Activated B cell treated with CpG ODN at 0.5 μM for 24 hours (primary cell): ENCODE results near the gene NT5C3A. TPM values are rescaled to one million over a fixed set of nuclear protein-coding genes. Genes with fewer than 3 reads are reported as not detected.
"Not testable (repeated sequence)": the region's sequence is repeated elsewhere in the genome, so short reads cannot be mapped to it uniquely, and the experiment has no call there.

Experiments
- ATAC-seq: fragments of 200-7000 bp; cut with Tn5 transposase; one replicate; pipeline ENCODE4 v1.10.0; 2021; ENCODE audit warnings: low read depth, mild to moderate bottlenecking, moderate library complexity
- CTCF ChIA-PET: fragments of 350-600 bp; sonication (Branson Sonifier 250); formaldehyde crosslinking; loops from one replicate; lab custom pipeline; 2021; ENCODE audit warnings: antibody characterized with exemption; lab: Charles Lee
- POLR2A ChIA-PET: fragments of 350-600 bp; sonication (Branson Sonifier 250); formaldehyde crosslinking; loops from one replicate; lab custom pipeline; 2021; ENCODE audit warnings: antibody characterized with exemption; lab: Charles Lee
- DNase-seq: peaks from one replicate; pipeline ENCODE4 v3.0.0; 2022
- H3K27ac Mint-ChIP-seq: one replicate; pipeline ENCODE4 v1.8.0; 2020; ENCODE audit warnings: mixed read lengths
- H3K27me3 Mint-ChIP-seq: one replicate; pipeline ENCODE4 v1.8.0; 2021; ENCODE audit warnings: mixed read lengths
- H3K36me3 Mint-ChIP-seq: one replicate; pipeline ENCODE4 v1.8.0; 2021; ENCODE audit warnings: low read depth, mixed read lengths
- H3K4me1 Mint-ChIP-seq: one replicate; pipeline ENCODE4 v1.8.0; 2021; ENCODE audit warnings: mixed read lengths
- H3K4me3 Mint-ChIP-seq: one replicate; pipeline ENCODE4 v1.8.0; 2020; ENCODE audit warnings: mild to moderate bottlenecking, mixed read lengths
- H3K9me3 Mint-ChIP-seq: one replicate; pipeline ENCODE4 v1.8.0; 2020; ENCODE audit warnings: mixed read lengths
- intact Hi-C: fragments of 100-400 bp; cut with micrococcal nuclease; formaldehyde crosslinking; loops from one replicate; pipeline ENCODE4 v1.15.1; 2024
- total RNA-seq: library from RNA; stranded (reverse); gene quantifications from 2 replicates; pipeline ENCODE4 v1.2.3, GENCODE V29; 2022

NT5C3A gene
- total RNA-seq, 1 donor from 2014 or later: 40.7 TPM

- H3K36me3 Mint-ChIP-seq, H3K27ac Mint-ChIP-seq, H3K27me3 Mint-ChIP-seq, CTCF ChIA-PET, DNase-seq, H3K9me3 Mint-ChIP-seq, intact Hi-C loops, H3K4me3 Mint-ChIP-seq, ATAC-seq, POLR2A ChIA-PET: not testable (repeated sequence)
- H3K4me1 Mint-ChIP-seq: peaks cover 11% of the 10 kb centered on the region
Observed at GRCh38 chr7:32991975-32992700, 70.4 kb downstream of the NT5C3A start.

GRCh38 chr7:32991068-32991585 is 71.4 kb downstream of the NT5C3A start:
- H3K27me3 Mint-ChIP-seq, DNase-seq, intact Hi-C loops, H3K4me3 Mint-ChIP-seq, ATAC-seq, H3K9me3 Mint-ChIP-seq, H3K36me3 Mint-ChIP-seq, POLR2A ChIA-PET, H3K27ac Mint-ChIP-seq, CTCF ChIA-PET: not testable (repeated sequence)
- peaks cover 11% of the 10 kb centered on the region for H3K4me1 Mint-ChIP-seq

- DNase-seq, H3K27ac Mint-ChIP-seq, H3K9me3 Mint-ChIP-seq, H3K36me3 Mint-ChIP-seq, H3K4me3 Mint-ChIP-seq, POLR2A ChIA-PET, intact Hi-C loops, ATAC-seq, H3K27me3 Mint-ChIP-seq, CTCF ChIA-PET: not testable (repeated sequence)
- peaks cover 11% of the 10 kb centered on the region for H3K4me1 Mint-ChIP-seq
Observed at GRCh38 chr7:32988148-32988547, 74.4 kb downstream of the NT5C3A start.

GRCh38 chr7:32979902-32980301 is 82.7 kb downstream of the NT5C3A start:
- H3K9me3 Mint-ChIP-seq, H3K4me3 Mint-ChIP-seq, H3K4me1 Mint-ChIP-seq, H3K27me3 Mint-ChIP-seq, DNase-seq, H3K36me3 Mint-ChIP-seq, ATAC-seq, CTCF ChIA-PET, intact Hi-C loops, POLR2A ChIA-PET, H3K27ac Mint-ChIP-seq: not testable (repeated sequence)

- ATAC-seq, CTCF ChIA-PET, H3K27me3 Mint-ChIP-seq, H3K4me1 Mint-ChIP-seq, POLR2A ChIA-PET, intact Hi-C loops, H3K9me3 Mint-ChIP-seq, H3K4me3 Mint-ChIP-seq, H3K27ac Mint-ChIP-seq, DNase-seq, H3K36me3 Mint-ChIP-seq: not testable (repeated sequence)
Observed at GRCh38 chr7:32979246-32979645, 83.3 kb downstream of the NT5C3A start.

GRCh38 chr7:32977159-32977558 is 85.4 kb downstream of the NT5C3A start:
- DNase-seq, H3K27me3 Mint-ChIP-seq, H3K4me1 Mint-ChIP-seq, H3K4me3 Mint-ChIP-seq, H3K27ac Mint-ChIP-seq, H3K36me3 Mint-ChIP-seq, H3K9me3 Mint-ChIP-seq, CTCF ChIA-PET, intact Hi-C loops, ATAC-seq, POLR2A ChIA-PET: not testable (repeated sequence)

GRCh38 chr7:32971967-32972366 is 90.6 kb downstream of the NT5C3A start:
- H3K27me3 Mint-ChIP-seq, H3K27ac Mint-ChIP-seq, H3K4me3 Mint-ChIP-seq, H3K4me1 Mint-ChIP-seq, H3K9me3 Mint-ChIP-seq, ATAC-seq, CTCF ChIA-PET, H3K36me3 Mint-ChIP-seq, intact Hi-C loops, POLR2A ChIA-PET, DNase-seq: not testable (repeated sequence)

GRCh38 chr7:32967268-32967582 is 95.4 kb downstream of the NT5C3A start:
- H3K9me3 Mint-ChIP-seq, intact Hi-C loops, H3K4me1 Mint-ChIP-seq, H3K27ac Mint-ChIP-seq, H3K36me3 Mint-ChIP-seq, DNase-seq, CTCF ChIA-PET, POLR2A ChIA-PET, H3K27me3 Mint-ChIP-seq, H3K4me3 Mint-ChIP-seq, ATAC-seq: not testable (repeated sequence)

GRCh38 chr7:32966489-32967267 is 95.9 kb downstream of the NT5C3A start:
- POLR2A ChIA-PET, ATAC-seq, H3K27me3 Mint-ChIP-seq, H3K4me3 Mint-ChIP-seq, H3K9me3 Mint-ChIP-seq, H3K27ac Mint-ChIP-seq, H3K4me1 Mint-ChIP-seq, intact Hi-C loops, H3K36me3 Mint-ChIP-seq, DNase-seq: not testable (repeated sequence)
- CTCF ChIA-PET: interaction anchor here (4.4 kb wide), 1 partner anchor 142 kb away, joined by 18 read pairs; the partner anchor contains the start of gene RP9

- H3K27ac Mint-ChIP-seq, H3K4me1 Mint-ChIP-seq, H3K9me3 Mint-ChIP-seq, DNase-seq, H3K4me3 Mint-ChIP-seq, H3K36me3 Mint-ChIP-seq, POLR2A ChIA-PET: not testable (repeated sequence)
- ATAC-seq: peak; percentile 95
- CTCF ChIA-PET: interaction anchor here (1.1 to 4.4 kb wide), 4 partner anchors 82 to 144 kb away, joined by 3 to 18 read pairs (median 4); partner anchors contain the start of gene RP9
- intact Hi-C loops: loop anchor here (1.0 kb wide), 2 partner anchors 86 to 145 kb away; partner anchors contain the start of gene RP9
- peaks cover 12% of the 10 kb centered on the region for H3K27me3 Mint-ChIP-seq
Observed at GRCh38 chr7:32964461-32965159, 98.0 kb downstream of the NT5C3A start.
